ENCODE measurements around the gene PIK3CB.
A peak's percentile ranks its signal among the peaks of the same experiment; 100 is the strongest.
"Not testable (repeated sequence)": the region's sequence is repeated elsewhere in the genome, so short reads cannot be mapped to it uniquely, and the experiment has no call there.

The PIK3CB gene

GRCh38 chr3:138846824-138847223, 12.1 kb upstream of the PIK3CB start:
- not testable (repeated sequence) for DNase-seq (ENCODE audit: low spot score)

GRCh38 chr3:138846262-138846791, 11.6 kb upstream of the PIK3CB start:
- DNase-seq (ENCODE audit: low spot score), result no peak

- DNase-seq (ENCODE audit: low spot score), result no peak
Measured at GRCh38 chr3:138845771-138846173, 11.0 kb upstream of the PIK3CB start.

- peak; percentile 37 for DNase-seq (ENCODE audit: low spot score)
Measured at GRCh38 chr3:138845181-138845601, 10.5 kb upstream of the PIK3CB start.

GRCh38 chr3:138842483-138843188, 7.9 kb upstream of the PIK3CB start:
- DNase-seq (ENCODE audit: low spot score), result no peak

- not testable (repeated sequence) for DNase-seq (ENCODE audit: low spot score)
Measured at GRCh38 chr3:138838385-138838784, 3.7 kb upstream of the PIK3CB start.

GRCh38 chr3:138835846-138836245, 1.1 kb upstream of the PIK3CB start:
- DNase-seq (ENCODE audit: low spot score), result not testable (repeated sequence)

GRCh38 chr3:138835397-138835757, 649 bp upstream of the PIK3CB start:
- DNase-seq (ENCODE audit: low spot score), result no peak

GRCh38 chr3:138833899-138834595, 681 bp downstream of the PIK3CB start:
- DNase-seq (ENCODE audit: low spot score), result peak; percentile 61

GRCh38 chr3:138832473-138833057, 2.2 kb downstream of the PIK3CB start:
- not testable (repeated sequence) for DNase-seq (ENCODE audit: low spot score)

GRCh38 chr3:138829886-138830510, 4.7 kb downstream of the PIK3CB start:
- DNase-seq (ENCODE audit: low spot score), result no peak

- no peak for DNase-seq (ENCODE audit: low spot score)
Measured at GRCh38 chr3:138829097-138829496, 5.6 kb downstream of the PIK3CB start.

- DNase-seq (ENCODE audit: low spot score), result no peak
Measured at GRCh38 chr3:138827222-138827621, 7.5 kb downstream of the PIK3CB start.

- no peak for DNase-seq (ENCODE audit: low spot score)
Measured at GRCh38 chr3:138825336-138825735, 9.4 kb downstream of the PIK3CB start.

- peak; percentile 42 for DNase-seq (ENCODE audit: low spot score)
Measured at GRCh38 chr3:138824114-138824506, 10.6 kb downstream of the PIK3CB start.

GRCh38 chr3:138820379-138820778, 14.3 kb downstream of the PIK3CB start:
- DNase-seq (ENCODE audit: low spot score), result peak; percentile 17

GRCh38 chr3:138818185-138818860, 16.4 kb downstream of the PIK3CB start:
- peak; percentile 22 for DNase-seq (ENCODE audit: low spot score)

GRCh38 chr3:138817695-138818094, 17.0 kb downstream of the PIK3CB start:
- DNase-seq (ENCODE audit: low spot score), result peak; percentile 41

- no peak for DNase-seq (ENCODE audit: low spot score)
Measured at GRCh38 chr3:138812806-138813205, 21.9 kb downstream of the PIK3CB start.

- no peak for DNase-seq (ENCODE audit: low spot score)
Measured at GRCh38 chr3:138809500-138810256, 25.1 kb downstream of the PIK3CB start.
